SK-N-MC (cell line): ENCODE data around the gene CD6.

Source experiments
- DNase-seq: peaks from one replicate; pipeline ENCODE4 v3.0.0-alpha.2; 2011; ENCODE audit warnings: low read depth, low spot score
- H3K27ac ChIP-seq: fragments of 200-600 bp; sonication (generic); 2 replicates; pipeline ENCODE4 v1.5.1; 2016; ENCODE audit warnings: mixed run types
- H3K36me3 ChIP-seq: fragments of 200-600 bp; sonication (generic); 2 replicates; pipeline ENCODE4 v1.6.1; 2017; ENCODE audit warnings: antibody characterized with exemption, low read length, mixed read lengths; ENCODE audit not compliant: insufficient read depth
- H3K4me3 ChIP-seq: fragments of 200-600 bp; sonication (generic); 2 replicates; pipeline ENCODE4 v1.5.1; 2016
- H3K9ac ChIP-seq: fragments of 200-600 bp; sonication (generic); 2 replicates; pipeline ENCODE4 v1.8.0; 2017; ENCODE audit warnings: mixed run types, mixed read lengths; ENCODE audit not compliant: insufficient read length
- H3K9me3 ChIP-seq: fragments of 200-600 bp; sonication (generic); 2 replicates; pipeline ENCODE4 v1.6.1; 2017; ENCODE audit warnings: low read depth, mild to moderate bottlenecking, antibody characterized with exemption, low read length, moderate library complexity, mixed read lengths
- EZH2 ChIP-seq: fragments of 200-600 bp; sonication (generic); IDR thresholded peaks from one replicate; pipeline ENCODE4 v1.6.1; 2017; ENCODE audit warnings: antibody characterized with exemption
- FOXP2 ChIP-seq: optimal IDR thresholded peaks from 2 replicates; pipeline ENCODE3; 2011; ENCODE audit warnings: mild to moderate bottlenecking, moderate library complexity; ENCODE audit not compliant: insufficient read depth; ENCODE audit errors: extremely low read length, control extremely low read depth
- POLR2AphosphoS5 ChIP-seq: IDR thresholded peaks from 2 replicates; pipeline ENCODE4 v1.6.1; 2012; ENCODE audit warnings: mild to moderate bottlenecking, low read depth, low read length, borderline replicate concordance

CD6 gene

DNA sequence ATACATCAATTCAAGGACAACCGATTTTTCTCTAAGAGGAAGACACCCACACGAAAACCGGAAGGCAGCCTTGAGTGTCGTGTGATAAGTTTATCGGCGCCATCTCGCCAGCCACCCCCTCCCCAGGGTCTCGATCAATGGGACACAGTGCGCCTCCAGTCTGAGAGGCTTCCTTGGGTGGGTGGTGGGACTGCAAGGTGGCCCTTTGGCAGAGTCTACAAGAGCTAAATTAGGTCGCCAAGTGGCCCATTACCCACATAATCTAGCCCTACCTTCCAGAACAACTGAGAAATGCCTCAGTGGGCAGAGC, 64.0 kb downstream of the CD6 start:
- no peak for TF ChIP-seq EZH2
- TF ChIP-seq FOXP2: no peak
- no peak for TF ChIP-seq POLR2AphosphoS5
- Histone ChIP-seq H3K27ac (no peak overlapping the region), H3K9ac (no peak overlapping the region), H3K9me3 (no peaks in the 10 kb centered on the region), H3K36me3 (no peaks in the 10 kb centered on the region), H3K4me3 (no peak overlapping the region)
- no peak for DNase-seq

GRCh38 chr11:61037441-61038093, 66.1 kb downstream of the CD6 start:
- TF ChIP-seq EZH2: no peak
- TF ChIP-seq FOXP2: no peak
- DNase-seq: no peak
- no peaks in the 10 kb centered on the region for H3K9me3 ChIP-seq

GRCh38 chr11:61039916-61040315, 68.4 kb downstream of the CD6 start:
- Histone ChIP-seq H3K9me3 (no peaks in the 10 kb centered on the region), H3K27ac (no peak overlapping the region), H3K36me3 (no peaks in the 10 kb centered on the region), H3K4me3 (no peak overlapping the region), H3K9ac (no peak overlapping the region)
- no peak for DNase-seq
- TF ChIP-seq POLR2AphosphoS5 (no peak), FOXP2 (no peak), EZH2 (no peak)

More at GRCh38 chr11:61037441-61038093, 66.1 kb downstream of the CD6 start:
- no peak overlapping the region for H3K9ac ChIP-seq
- H3K36me3 ChIP-seq: no peaks in the 10 kb centered on the region
- no peak overlapping the region for H3K27ac ChIP-seq
- no peak overlapping the region for H3K4me3 ChIP-seq

GRCh38 chr11:61041755-61042518, 70.5 kb downstream of the CD6 start:
- no peaks in the 10 kb centered on the region for H3K9me3 ChIP-seq
- TF ChIP-seq EZH2 (no peak), POLR2AphosphoS5 (0 out of 2 replicates have a peak, but pooled peaks have one; percentile 31), FOXP2 (no peak)
- 0 out of 2 replicates have a peak overlapping the region, but pooled peaks have one; percentile 21 for H3K4me3 ChIP-seq
- H3K36me3 ChIP-seq: no peaks in the 10 kb centered on the region
- DNase-seq: peak; percentile 55
- peak overlapping the region; percentile 27 for H3K9ac ChIP-seq
- H3K27ac ChIP-seq: peak overlapping the region; percentile 70

- TF ChIP-seq POLR2AphosphoS5: no peak
- no peak for TF ChIP-seq EZH2
- TF ChIP-seq FOXP2: no peak
- Histone ChIP-seq H3K27ac (no peak overlapping the region), H3K9ac (no peak overlapping the region), H3K4me3 (no peak overlapping the region), H3K9me3 (no peaks in the 10 kb centered on the region), H3K36me3 (no peaks in the 10 kb centered on the region)
- no peak for DNase-seq
Observed at GRCh38 chr11:61042537-61042936, 71.1 kb downstream of the CD6 start.

DNA sequence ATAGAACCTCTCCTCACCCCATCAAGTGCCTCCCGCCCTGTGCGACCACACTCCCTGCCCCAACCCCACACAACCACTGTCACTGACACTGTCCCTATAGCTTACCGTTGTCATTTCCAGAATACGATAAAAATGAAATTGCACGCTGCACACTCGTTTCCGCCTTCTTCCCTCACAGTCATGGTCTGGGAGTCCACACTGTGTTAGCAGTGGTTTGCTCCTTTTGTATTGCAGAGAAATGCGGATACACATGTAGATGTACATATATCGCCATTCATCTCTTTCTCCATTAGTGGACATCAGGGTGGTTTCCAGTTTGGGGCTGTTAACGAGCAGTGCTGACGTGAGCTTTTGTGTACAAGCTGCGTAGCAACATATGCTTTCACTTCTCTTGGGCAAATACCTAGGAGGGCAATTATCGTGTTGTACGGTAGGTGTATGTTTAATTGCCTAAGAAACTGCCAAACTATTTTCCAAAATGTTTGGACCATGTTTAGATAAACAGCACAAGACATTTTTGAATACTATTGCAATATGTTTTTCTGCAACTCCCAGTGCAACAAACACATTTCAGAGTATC, 71.6 kb downstream of the CD6 start:
- Histone ChIP-seq H3K36me3 (no peaks in the 10 kb centered on the region), H3K27ac (no peak overlapping the region), H3K9me3 (no peaks in the 10 kb centered on the region), H3K9ac (no peak overlapping the region), H3K4me3 (no peak overlapping the region)
- no peak for DNase-seq
- TF ChIP-seq POLR2AphosphoS5 (no peak), EZH2 (no peak), FOXP2 (no peak)

DNA sequence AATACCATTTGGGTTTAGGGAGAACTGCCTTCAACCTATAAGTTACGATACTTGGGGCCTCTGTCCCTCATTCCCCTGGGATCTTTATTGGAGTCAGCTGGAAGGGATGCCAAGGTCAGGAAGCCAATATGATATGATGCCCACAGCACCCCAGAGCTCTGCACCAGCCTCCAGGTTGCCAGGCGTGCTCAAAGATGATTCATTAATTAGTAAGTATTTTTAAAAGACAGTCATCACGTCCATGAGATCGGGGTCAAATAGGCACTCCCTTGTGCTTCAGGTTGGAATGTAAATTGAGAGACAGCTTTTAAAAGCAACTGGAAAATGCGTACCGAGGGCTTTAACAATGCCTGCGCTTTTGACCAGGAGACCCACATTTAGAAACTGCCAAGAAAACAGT, 73.8 kb downstream of the CD6 start:
- Histone ChIP-seq H3K9me3 (no peaks in the 10 kb centered on the region), H3K4me3 (no peak overlapping the region), H3K36me3 (no peaks in the 10 kb centered on the region), H3K27ac (no peak overlapping the region), H3K9ac (no peak overlapping the region)
- DNase-seq: no peak
- TF ChIP-seq FOXP2: no peak

DNA sequence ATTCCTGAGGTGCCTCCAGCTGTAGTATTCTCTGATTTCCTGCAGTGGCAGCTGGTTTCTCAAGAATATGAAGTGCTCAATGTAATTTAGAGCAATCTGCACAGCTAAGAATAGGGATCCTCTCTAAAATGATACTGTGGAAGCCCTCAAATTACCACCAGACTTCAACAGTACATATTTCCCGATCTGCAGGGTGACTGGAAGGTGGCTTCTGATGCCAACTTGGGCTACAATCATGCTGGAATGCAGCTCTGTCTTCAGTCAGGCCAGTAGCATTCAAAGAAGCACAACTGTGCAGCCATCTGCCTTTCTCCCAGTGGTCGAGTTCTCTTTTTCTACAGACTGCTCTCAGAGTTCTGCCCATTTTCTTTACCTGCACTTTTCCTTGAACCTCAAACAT, 75.4 kb downstream of the CD6 start:
- no peak for DNase-seq
- Histone ChIP-seq H3K27ac (no peak overlapping the region), H3K9ac (no peak overlapping the region), H3K4me3 (no peak overlapping the region), H3K36me3 (no peaks in the 10 kb centered on the region), H3K9me3 (no peaks in the 10 kb centered on the region)
- no peak for TF ChIP-seq POLR2AphosphoS5
- no peak for TF ChIP-seq FOXP2
- no peak for TF ChIP-seq EZH2
